DMS114 treated with DMSO at 0.1 percent for 48 hours (cell line): Measurements from ENCODE around the gene ANTKMT.

Experiments used
- DNase-seq: peaks from one replicate; lab custom pipeline; 2025; ENCODE audit not compliant: unreplicated experiment; lab: John Stamatoyannopoulos, UW

ANTKMT gene

DNA sequence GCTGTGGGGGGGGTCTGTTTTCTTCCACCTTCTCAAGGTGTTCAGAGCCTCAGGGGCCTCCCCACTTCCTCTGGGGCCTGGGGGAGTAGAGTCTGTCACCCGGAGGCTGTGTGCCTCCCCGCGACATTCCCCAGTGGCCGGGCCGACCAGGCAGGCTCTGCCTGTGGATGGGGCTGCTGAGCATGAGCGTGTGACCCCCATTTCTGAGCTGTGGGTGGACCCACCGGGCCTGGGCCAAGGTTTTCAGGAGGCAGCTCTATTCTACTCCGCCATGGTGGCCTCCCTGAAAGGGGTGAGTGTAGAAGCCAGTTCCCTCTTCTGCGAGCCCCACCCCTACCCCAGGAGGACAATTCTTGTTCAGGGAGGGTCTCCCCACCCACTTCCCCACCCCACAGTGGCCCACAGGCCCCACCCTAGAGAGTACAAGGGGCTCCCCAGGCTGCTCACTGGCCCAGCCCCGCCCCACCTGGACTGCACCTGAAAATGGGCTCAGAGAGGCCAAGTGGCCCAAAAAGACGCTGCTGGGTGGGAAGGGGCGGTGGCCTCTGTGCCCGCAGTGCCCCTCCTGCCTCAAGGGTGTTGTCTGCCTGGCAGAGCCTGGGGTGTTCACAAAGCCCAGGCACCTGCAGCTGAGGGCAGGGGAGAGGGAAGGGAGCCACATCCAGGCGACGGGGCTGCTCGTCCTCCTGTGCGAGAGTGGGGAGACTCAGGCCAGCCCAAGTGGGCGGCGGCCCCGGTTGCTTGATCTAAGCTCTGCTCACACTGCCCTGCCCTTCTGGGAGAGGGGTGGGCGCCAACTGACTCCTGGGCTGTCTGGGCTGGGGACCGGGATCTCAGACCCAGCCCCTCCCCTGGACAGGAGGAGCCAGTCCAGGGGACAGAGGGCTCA, 40.9 kb downstream of the ANTKMT start:
- DNase-seq, result no peak

DNA sequence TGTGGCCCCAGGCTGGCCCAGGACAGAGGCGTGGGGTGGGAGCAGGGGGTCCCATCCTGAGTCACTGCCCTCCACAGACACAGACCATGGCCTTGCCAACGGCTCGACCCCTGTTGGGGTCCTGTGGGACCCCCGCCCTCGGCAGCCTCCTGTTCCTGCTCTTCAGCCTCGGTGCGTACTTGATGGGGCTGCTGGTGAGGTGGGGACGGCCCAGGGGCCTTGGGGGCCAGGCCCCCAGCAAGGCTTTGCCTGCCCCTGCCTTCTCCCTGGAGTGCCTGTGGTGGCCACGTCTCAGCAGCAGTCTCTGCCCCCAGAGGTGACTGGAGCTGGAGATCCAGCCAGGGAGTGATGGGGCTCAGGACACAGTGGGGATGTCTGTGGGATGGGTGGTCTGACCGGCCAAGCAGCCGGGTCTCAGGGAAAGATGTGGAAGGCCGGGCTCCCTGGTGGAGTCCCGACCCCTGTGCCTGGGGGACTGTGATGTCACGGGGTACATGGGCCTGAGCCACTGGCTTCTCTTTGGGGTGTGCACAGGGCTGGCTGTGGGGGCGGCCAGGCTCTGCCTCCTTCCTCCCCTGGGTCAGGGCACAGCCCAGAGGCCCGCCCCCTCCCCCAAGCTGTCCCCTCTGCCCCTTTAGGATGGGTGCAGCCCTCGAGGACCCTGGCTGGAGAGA, 41.8 kb downstream of the ANTKMT start:
- DNase-seq, result no peak

DNA sequence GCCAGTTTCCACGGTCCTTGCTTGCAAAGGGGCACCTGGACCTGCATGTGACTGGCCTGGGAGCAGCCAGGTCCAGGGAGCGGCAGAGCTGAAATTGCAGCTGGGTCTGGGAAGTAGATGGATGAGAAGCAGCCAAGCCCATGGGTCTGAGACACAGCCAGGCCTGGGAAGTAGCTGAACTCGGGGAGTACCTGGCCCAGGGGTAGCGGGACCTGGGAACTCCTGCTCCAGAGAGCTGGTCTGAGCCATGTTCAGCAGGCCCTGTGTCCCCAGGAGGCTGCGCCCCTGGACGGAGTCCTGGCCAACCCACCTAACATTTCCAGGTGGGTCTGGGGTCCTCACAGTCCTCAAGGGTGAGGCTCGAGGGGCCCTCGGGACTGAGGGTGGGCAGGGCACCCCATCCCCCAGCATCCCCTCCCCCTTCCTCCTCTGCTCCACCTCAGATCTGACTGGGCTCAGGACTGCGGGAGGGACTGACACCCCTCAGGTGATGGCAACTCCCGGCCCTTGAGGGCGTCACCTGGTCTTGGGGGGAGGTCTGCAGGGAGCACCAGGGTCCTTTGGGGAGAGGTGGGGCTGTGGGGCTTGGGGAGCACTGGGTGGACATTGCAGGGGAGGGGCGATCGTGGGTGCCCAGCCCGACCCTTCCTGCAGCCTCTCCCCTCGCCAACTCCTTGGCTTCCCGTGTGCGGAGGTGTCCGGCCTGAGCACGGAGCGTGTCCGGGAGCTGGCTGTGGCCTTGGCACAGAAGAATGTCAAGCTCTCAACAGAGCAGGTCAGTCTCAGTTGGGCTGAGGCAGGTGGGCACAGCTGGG, 42.6 kb downstream of the ANTKMT start:
- no peak for DNase-seq

DNA sequence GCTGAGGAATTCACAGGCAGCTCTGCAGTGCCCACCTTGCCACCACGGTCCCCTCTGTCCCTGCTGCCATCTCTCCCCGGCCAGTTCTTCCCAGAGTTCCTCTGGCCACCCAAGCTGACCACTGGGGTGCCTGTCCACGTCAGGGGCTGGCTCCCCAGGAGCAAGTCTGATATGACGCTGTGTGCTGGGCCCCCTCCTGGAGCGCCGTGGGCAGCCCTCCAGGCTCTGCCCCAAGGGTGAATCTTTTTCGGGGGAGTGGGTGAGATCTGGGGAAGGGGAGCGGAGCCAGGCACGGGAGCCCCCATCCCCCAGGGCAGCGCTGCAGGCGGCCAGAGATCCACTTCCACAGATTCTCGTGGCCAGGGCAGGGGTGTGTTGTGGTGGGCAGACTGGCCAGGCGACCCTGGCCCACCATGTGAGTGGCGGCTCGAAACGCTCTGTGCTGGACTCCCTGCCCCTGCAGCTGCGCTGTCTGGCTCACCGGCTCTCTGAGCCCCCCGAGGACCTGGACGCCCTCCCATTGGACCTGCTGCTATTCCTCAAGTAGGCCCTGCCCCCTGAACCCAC, 43.3 kb downstream of the ANTKMT start:
- DNase-seq, result no peak

DNA sequence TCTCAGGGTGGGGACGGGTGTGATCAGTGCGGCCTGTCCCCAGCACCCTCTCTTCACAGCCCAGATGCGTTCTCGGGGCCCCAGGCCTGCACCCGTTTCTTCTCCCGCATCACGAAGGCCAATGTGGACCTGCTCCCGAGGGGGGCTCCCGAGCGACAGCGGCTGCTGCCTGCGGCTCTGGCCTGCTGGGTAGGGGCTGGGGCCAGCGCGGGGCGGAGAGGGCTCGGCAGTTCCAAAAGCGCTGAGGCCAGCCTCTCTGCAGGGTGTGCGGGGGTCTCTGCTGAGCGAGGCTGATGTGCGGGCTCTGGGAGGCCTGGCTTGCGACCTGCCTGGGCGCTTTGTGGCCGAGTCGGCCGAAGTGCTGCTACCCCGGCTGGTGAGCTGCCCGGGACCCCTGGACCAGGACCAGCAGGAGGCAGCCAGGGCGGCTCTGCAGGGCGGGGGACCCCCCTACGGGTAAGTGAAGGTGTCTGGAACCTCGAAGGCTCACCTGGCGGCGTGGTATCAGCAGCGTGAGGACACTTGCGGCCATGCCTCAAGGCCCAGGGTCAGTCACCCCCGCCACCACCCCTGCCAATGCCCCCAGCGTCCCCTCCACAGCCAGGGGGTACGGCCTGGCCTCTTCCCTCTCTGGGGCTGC, 44.0 kb downstream of the ANTKMT start:
- no peak for DNase-seq

DNA sequence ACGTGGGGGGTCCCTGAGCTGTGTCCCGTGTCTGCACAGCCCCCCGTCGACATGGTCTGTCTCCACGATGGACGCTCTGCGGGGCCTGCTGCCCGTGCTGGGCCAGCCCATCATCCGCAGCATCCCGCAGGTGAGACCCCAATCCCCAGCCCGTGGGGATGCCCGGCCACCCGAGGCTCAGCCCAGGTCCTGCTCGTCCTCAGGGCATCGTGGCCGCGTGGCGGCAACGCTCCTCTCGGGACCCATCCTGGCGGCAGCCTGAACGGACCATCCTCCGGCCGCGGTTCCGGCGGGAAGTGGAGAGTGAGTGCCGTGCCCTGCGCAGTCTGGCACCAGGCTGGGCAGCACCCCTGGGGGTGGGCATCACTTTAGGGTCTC, 44.5 kb downstream of the ANTKMT start:
- DNase-seq, result no peak

DNA sequence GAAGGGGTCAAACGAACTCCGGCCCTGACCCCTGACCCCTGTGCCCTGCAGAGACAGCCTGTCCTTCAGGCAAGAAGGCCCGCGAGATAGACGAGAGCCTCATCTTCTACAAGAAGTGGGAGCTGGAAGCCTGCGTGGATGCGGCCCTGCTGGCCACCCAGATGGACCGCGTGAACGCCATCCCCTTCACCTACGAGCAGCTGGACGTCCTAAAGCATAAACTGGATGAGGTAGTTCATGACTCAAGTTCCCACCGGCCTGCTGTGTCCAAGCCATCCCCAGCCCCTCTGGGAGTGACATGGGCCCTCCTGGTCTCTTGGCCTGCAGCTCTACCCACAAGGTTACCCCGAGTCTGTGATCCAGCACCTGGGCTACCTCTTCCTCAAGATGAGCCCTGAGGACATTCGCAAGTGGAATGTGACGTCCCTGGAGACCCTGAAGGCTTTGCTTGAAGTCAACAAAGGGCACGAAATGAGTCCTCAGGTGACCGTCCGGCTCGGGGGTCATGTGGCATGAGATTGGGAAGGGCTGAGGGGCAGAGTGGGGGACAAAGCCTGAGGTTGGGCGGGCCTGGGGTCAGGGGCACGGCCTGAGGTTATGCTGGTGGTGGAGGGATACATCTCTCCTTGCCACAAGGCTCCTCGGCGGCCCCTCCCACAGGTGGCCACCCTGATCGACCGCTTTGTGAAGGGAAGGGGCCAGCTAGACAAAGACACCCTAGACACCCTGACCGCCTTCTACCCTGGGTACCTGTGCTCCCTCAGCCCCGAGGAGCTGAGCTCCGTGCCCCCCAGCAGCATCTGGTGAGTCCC, 45.3 kb downstream of the ANTKMT start:
- no peak for DNase-seq

DNA sequence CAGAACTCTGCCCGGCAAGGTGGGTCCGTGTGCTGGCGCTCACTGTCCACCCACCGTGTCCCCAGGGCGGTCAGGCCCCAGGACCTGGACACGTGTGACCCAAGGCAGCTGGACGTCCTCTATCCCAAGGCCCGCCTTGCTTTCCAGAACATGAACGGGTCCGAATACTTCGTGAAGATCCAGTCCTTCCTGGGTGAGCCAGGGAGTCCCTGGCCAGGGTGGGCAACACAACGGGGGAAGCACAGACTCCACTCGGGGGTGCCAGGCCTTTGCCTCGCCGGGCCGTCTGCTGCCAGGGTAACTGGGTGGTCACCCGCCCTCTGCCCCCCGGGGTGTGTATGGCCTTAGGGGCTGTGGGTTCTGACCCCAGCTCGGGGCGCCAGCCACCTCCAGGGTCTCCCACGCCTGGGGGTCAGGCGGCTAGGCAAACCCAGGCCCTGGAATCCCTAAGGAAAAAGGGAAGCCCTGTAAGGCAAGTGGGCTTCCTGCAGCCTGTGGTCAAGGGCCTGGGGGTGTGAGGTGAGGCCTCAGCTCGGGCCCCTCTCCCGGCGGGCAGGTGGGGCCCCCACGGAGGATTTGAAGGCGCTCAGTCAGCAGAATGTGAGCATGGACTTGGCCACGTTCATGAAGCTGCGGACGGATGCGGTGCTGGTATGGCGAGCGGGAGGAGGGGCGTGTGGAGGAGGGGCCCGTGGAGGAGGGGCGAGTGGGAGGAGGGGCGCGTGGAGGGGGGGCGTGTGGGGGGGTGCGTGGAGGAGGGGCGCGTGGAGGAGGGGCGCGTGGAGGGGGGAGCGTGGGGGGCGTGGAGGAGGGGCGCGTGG, 46.1 kb downstream of the ANTKMT start:
- DNase-seq, result no peak

- no peak for DNase-seq
Observed at GRCh38 chr16:767743-768235, 46.8 kb downstream of the ANTKMT start.

DNA sequence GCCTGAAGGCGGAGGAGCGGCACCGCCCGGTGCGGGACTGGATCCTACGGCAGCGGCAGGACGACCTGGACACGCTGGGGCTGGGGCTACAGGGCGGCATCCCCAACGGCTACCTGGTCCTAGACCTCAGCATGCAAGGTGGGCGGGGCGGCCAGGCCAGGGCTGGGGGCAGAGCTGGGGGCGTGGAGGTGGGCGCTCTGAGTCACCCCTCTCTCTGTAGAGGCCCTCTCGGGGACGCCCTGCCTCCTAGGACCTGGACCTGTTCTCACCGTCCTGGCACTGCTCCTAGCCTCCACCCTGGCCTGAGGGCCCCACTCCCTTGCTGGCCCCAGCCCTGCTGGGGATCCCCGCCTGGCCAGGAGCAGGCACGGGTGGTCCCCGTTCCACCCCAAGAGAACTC, 47.5 kb downstream of the ANTKMT start:
- no peak for DNase-seq

- no peak for DNase-seq
Observed at GRCh38 chr16:769184-769784, 48.3 kb downstream of the ANTKMT start.

- no peak for DNase-seq
Observed at GRCh38 chr16:769934-770333, 49.0 kb downstream of the ANTKMT start.

DNA sequence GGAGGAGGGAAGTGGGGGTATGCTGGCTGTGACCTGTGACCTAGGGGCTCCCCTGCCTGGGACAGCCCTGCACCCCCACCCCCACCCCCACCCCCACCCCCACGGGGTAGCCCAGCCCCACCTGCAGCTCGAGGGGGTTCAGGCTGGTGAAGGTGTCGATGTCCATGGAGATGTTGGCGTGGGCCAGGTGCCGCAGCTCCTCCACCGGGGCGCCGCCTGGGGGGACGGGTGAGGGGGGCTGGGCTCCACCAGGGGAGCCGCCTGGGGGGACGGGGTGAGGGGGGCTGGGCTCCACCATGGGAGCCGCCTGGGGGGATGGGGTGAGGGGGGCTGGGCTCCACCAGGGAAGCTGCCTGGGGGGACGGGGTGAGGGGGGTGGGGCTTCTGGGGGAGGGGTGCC, 49.5 kb downstream of the ANTKMT start:
- no peak for DNase-seq
